ES-I3 (cell line): ENCODE results near the gene PGAM1.

Experiments
- H3K36me3 ChIP-seq: 2 replicates; pipeline ENCODE4 v1.6.1; 2013; ENCODE audit warnings: mild to moderate bottlenecking, low read length, control low read depth, moderate library complexity; ENCODE audit not compliant: insufficient read depth
- H3K4me1 ChIP-seq: 2 replicates; pipeline ENCODE4 v1.6.1; 2013; ENCODE audit warnings: mild to moderate bottlenecking, control low read depth, low read length; ENCODE audit not compliant: insufficient read depth
- H3K9ac ChIP-seq: 2 replicates; pipeline ENCODE4 v1.6.1; 2013; ENCODE audit warnings: low read depth, mild to moderate bottlenecking, low read length, moderate library complexity
- H3K9me3 ChIP-seq: 2 replicates; pipeline ENCODE4 v1.6.1; 2013; ENCODE audit warnings: mild to moderate bottlenecking, low read length, moderate library complexity; ENCODE audit not compliant: control insufficient read depth, insufficient read depth

The PGAM1 gene

DNA sequence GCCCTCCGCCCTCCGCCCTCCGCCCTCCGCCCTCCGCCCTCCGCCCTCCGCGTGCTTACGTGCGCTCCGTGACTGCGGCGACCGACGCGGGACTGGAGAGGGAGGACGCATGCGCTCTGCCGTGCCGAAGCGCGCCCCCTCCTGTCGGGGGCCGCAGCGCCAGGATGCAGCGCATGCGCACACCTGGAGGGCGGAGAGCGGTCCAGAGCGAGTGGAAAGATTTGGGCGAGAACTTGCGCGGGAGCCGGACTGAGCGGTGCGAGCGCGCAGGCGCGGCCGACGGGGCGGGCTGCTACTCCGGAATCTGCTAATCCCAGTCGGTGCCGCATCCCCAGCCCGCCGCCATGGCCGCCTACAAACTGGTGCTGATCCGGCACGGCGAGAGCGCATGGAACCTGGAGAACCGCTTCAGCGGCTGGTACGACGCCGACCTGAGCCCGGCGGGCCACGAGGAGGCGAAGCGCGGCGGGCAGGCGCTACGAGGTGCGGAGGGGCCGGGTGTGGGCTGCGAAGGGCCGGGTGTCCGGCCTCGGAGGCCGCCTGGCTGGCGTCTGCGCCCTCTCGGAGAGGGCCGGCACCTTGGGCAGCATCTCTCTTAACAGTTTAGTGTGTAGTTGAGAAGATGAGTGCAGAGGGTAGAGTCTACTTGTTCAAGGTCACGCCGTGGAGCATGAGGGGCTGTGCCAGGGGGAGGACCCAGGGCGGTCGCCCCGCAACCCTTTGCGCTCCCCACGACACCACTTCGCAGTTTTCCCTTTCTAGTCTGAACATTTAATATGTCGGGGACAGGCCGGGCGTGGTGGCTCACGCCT lies at the start of gene PGAM1:
PGAM1 (plus strand) TSS at position 228 of the 812 bp plus-strand sequence; CDS start at position 345, 117 bp downstream.
- Histone ChIP-seq H3K4me1 (peaks cover 4% of the 10 kb centered on the region; the same call in 1 of the 2 replicates), H3K9me3 (no peaks in the 10 kb centered on the region), H3K36me3 (peaks cover 14% of the 10 kb centered on the region), H3K9ac (peak within 1 kb of the TSS; percentile 100)

DNA sequence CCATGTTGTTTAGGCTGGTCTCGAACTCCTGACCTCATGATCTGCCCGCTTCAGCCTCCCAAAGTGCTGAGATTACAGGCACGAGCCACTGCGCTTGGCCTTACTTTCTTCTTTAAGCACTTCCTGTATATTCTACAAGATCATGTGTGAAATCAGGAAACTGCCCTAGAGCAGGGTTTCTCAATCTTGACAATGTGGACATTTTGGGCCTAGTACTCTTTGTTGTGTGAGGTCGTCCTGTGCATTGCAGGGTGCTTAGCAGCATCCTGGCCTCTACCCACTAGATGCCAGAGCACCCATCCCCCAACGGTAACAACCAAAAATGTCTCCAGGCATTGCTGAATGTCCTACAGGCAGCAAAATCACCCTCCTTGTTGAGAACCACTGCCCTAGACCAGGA lies 49.6 kb upstream of the PGAM1 start:
- Histone ChIP-seq H3K9me3 (no peaks in the 10 kb centered on the region), H3K36me3 (peaks cover 18% of the 10 kb centered on the region), H3K9ac (no peak overlapping the region), H3K4me1 (no peaks in the 10 kb centered on the region)

DNA sequence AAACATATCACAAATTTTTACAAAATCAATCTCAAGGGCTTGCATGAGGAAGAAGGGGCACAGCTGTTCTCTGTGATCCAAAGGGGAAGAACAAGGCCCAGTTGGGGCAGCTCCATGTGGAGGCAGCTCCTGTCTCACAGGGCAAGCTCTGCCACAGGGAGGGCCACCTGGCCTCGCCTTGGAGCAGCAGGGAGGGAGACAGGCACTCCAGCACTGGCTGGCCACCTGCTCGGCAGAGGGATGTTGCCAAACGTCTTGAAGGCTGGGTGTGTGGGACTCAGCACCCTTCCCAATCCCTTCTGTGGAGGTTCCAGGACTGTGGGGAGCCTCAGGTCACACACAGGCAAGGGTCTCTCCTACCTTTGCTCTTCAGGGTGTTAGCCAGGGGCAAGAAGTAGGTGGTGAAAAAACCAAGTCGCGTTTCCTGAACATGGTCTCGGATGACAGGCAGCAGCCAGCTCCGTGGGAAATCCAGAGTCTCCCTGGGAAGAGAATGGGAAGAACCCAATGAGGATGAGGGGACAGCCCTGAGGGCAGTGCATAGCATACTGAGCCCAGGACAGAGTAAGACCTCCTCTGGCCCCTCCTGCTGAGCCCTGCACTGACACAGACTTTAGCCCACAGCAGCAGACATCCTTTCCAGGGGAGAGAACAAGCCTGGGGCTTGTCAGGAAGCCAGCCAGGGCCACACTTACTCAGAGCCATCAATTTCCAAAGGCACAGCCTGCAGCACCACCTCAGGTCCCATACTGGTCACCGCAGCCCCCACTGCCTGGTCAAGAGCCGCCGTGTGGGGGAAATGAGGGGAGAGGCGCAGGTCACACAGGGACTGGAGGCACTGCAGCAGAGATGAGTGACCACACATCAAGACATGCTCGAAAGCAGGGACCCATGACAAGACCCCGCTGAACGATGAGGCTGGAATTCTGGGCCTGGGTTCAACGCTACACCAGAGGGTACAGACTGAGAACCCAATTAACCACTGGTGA lies 46.8 kb upstream of the PGAM1 start:
- Histone ChIP-seq H3K9me3 (no peaks in the 10 kb centered on the region), H3K36me3 (peaks cover 8% of the 10 kb centered on the region), H3K9ac (no peak overlapping the region)

DNA sequence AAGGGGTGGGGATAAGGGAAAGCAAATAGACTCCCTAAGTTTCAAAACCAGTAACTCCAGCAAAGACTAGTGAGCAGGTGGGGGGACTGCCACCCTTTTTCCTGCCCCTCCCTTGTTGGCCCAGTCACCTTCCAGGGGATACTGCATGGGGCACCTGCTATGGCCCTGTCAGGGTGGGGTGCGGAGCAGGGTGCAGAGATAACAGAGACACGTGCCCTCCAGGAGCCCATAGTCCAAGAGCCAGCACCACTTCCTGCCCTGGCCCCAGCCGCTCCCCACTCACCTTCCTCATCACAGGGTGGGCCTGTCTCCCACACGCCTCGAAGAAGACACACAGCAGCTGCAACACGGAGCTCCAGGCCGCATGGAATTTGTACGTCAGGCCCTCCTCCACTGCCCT lies 45.5 kb upstream of the PGAM1 start:
- H3K9ac ChIP-seq, result no peak overlapping the region

More for the DNA sequence above, 46.8 kb upstream of the PGAM1 start:
- H3K4me1 ChIP-seq, result no peaks in the 10 kb centered on the region

DNA sequence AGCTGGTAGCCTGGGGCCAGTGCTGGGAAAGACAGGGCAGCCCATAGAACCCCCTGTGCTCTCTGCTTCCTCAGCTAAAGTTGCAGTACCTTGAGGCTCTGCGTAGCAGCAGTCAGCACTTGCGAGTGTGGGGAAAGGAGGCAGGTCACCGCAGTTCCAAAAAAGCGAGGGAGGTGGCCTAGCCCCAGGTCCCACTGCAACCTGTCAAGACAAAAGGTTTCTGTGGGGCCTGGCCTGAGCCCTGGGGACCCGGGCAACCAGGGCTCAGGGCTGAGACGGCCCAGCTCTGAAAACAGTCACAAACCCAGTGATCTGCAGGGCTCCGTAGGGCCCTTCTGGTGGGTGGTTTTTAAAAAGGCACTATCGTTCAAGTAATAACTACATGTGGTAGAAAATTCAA lies 44.4 kb upstream of the PGAM1 start:
- Histone ChIP-seq H3K36me3 (peaks cover 16% of the 10 kb centered on the region), H3K9me3 (no peaks in the 10 kb centered on the region), H3K9ac (no peak overlapping the region), H3K4me1 (no peaks in the 10 kb centered on the region)

More for the DNA sequence above, 45.5 kb upstream of the PGAM1 start:
- Histone ChIP-seq H3K36me3 (peaks cover 11% of the 10 kb centered on the region), H3K9me3 (no peaks in the 10 kb centered on the region), H3K4me1 (no peaks in the 10 kb centered on the region)

DNA sequence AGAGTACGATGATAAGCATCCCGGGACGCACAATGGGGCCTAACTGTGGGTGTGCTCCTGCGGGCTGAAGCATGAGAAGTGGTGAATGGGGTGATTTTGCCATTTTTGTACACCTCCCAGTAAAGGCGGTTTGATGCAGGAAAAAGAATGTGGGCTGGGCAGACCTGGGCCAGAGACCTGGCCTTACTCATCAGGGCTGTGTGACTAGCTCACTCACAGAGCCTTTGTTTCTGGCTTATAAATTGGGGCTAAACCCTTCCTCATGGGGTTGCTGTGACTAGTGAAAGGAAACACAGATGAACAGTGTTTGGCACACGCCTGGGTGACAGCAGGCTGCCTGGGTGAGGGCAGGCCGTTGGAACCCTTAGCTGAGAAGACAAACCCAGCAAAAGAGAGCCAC lies 42.8 kb upstream of the PGAM1 start:
- Histone ChIP-seq H3K36me3 (peaks cover 11% of the 10 kb centered on the region), H3K4me1 (no peaks in the 10 kb centered on the region), H3K9me3 (no peaks in the 10 kb centered on the region), H3K9ac (no peak overlapping the region)

DNA sequence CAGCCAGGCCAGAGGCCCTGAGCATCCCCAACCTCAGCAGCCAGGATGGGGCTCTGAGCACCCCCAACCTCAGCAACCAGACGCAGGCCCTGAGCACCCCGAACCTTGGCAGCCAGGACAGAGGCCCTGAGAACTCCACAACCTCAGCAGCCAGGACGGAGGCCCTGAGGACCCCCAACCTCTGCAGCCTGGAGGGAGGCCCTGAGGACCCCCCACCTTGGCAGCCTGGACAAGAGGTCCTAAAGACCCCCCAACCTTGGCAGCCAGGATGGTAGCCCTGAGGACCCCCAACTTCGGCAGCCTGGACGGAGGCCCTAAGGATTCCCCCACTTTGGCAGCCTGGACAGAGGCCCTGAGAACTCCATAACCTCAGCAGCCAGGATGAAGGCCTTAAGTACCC lies 41.8 kb upstream of the PGAM1 start:
- no peaks in the 10 kb centered on the region for H3K4me1 ChIP-seq
- no peaks in the 10 kb centered on the region for H3K9me3 ChIP-seq
- peaks cover 10% of the 10 kb centered on the region for H3K36me3 ChIP-seq
- no peak overlapping the region for H3K9ac ChIP-seq

DNA sequence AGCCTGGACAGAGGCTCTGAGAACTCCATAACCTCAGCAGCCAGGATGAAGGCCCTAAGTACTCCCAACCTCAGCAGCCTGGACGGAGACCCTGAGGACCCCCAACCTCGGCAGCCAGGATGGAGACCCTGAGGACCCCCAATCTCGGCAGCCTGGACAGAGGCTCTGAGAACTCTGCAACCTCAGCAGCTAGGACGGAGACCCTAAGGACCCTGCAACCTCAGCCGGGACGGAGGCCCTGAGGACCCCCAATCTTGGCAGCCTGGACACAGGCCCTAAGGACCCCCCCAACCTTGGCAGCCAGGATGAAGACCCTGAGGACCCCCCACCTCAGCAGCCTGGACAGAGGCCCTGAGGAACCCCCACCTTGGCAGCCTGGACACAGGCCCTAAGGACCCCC lies 41.4 kb upstream of the PGAM1 start:
- no peaks in the 10 kb centered on the region for H3K4me1 ChIP-seq
- peaks cover 9% of the 10 kb centered on the region for H3K36me3 ChIP-seq
- no peak overlapping the region for H3K9ac ChIP-seq
- H3K9me3 ChIP-seq, result no peaks in the 10 kb centered on the region

DNA sequence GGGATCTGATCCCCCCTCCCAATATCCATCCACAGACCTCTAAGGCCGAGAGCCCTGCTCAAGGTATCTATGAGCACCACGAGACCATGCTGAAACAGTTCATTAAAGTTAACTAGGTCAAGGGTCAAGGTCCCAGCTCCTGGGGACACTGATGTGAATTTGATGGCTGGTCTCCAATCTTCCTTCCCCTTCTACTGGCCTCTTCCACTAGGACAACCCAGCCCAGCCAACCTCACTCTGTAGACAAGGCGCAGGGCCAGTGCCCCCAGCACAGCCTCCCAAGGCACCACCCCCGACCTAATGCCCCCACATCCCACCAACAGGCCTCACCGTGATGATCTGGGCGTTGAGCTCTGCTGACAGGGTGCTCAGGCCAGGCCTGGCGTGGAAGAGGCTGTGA lies 40.4 kb upstream of the PGAM1 start:
- Histone ChIP-seq H3K9ac (no peak overlapping the region), H3K4me1 (no peaks in the 10 kb centered on the region), H3K9me3 (no peaks in the 10 kb centered on the region), H3K36me3 (peaks cover 14% of the 10 kb centered on the region)

DNA sequence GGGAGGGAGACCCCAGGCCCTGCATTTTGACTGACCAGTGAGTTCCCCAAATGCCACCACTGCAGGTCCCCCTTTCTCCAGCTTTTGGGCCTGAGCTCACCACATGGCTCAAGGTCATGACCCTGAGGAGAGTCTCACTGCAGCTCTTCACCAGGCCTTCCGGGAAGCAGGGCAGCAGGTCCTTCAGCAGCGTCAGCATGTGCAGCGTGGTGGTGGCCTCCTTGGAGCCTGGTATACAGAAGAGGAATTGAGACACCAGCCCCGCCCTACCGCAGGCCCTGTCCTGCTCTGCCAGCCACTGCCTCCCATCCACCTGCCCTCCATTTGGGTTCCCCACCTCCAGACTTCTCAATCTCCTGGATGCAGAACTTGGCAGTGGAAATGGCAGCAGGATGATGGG lies 37.8 kb upstream of the PGAM1 start:
- peaks cover 24% of the 10 kb centered on the region for H3K36me3 ChIP-seq
- no peak overlapping the region for H3K9ac ChIP-seq
- no peaks in the 10 kb centered on the region for H3K4me1 ChIP-seq

DNA sequence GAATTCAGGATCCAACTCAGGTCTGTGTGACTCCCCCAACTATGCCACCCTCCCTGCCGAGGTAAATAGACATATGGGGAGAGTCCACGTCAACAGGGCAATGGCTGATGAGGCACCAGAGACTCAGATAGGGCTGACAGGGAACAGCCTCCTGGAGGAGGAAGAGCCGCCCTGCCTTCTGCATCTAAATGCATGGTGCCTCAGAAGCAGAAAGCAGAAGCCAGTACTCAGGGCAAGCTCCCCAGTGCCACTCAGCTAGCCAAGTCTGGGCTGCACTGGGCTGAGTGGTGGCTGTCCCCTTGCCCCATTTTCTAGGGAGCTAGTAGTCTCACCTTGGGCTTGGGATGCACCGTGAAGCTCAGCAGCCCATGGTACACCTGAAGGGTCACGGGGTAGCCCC lies 35.9 kb upstream of the PGAM1 start:
- Histone ChIP-seq H3K9ac (no peak overlapping the region), H3K36me3 (peaks cover 26% of the 10 kb centered on the region), H3K9me3 (no peaks in the 10 kb centered on the region), H3K4me1 (no peaks in the 10 kb centered on the region)

More for the DNA sequence above, 37.8 kb upstream of the PGAM1 start:
- H3K9me3 ChIP-seq, result no peaks in the 10 kb centered on the region

DNA sequence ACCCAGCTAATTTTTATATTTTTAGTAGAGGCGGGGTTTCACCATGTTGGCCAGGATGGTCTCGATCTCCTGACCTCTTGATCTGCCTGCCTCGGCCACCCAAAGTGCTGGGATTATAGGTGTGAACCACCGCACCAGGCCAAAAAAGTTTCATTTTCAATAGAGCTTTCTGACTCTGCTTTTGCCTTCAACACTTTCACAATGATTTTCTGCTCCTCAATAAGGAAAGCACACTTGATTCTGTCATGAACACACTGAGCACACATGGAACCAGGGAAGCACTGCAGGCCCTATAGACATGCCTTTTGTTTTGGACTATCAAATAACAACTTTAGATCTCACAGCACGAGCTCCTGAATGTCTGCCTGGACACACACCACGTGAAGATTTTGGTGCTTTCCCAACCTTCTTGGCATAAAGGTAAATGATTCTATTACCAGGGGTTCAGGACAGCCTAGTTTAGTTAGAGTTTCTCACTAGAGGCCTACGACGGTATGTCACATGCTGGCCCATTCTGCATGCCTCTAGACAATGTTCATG lies 32.9 kb upstream of the PGAM1 start:
- Histone ChIP-seq H3K36me3 (peaks cover 19% of the 10 kb centered on the region), H3K9ac (no peak overlapping the region), H3K9me3 (no peaks in the 10 kb centered on the region)

DNA sequence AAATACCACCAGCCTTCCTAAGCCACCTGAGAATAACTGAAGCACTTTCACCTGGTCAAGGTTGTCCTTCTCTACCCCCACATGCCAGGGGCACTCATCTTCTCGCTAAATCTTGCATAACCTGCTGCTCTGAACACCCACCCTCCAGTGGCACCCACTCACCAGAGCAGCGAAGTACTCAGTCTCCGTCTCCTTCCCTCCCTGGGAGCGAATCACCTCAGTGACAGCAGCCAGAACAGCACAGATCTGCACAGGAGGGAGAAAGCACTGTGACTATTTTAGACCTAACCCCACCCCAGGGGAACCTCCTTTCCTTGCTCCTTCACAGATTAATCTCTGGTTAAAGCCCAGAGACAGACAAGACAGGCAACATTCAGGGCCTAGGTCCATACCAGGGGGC lies 29.9 kb upstream of the PGAM1 start:
- no peaks in the 10 kb centered on the region for H3K9me3 ChIP-seq
- H3K4me1 ChIP-seq, result no peaks in the 10 kb centered on the region
- H3K9ac ChIP-seq, result no peak overlapping the region
- 0 out of 2 replicates have a peak, but pooled peaks cover 7% of the 10 kb centered on the region for H3K36me3 ChIP-seq

More for the DNA sequence above, 32.9 kb upstream of the PGAM1 start:
- no peaks in the 10 kb centered on the region for H3K4me1 ChIP-seq

DNA sequence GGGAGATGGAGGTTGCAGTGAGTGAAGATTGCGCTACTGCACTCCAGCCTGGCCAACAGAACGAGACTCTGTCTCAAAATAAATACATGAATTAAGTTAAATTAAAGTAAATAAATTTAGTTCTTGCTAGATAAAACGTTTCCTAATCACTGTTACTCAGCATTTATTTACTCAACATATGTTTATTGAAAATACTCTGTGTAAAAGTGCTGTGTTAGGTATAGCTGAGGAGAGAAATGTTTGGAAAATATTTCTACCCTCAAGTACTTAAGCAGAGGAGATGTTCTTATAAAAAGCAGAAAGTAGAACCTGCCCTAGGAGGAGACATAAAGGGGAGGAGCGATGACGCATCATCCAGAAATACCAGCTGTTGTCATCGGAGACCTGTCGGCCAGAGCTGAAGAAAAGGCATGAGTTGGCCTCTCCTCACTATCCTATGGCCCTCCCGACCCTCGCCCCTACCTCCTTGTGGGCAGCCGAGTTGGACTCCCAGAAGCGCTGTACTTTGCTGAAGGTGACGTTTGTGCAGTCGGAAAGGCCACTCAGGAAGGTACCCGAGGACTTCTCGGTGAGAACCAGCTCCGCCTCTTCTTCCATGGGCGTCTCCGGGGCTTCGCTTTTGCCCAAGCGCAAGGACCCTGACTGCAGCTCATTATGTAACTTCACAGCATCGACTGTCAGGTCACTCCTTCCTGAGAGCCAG lies 26.0 kb upstream of the PGAM1 start:
- no peaks in the 10 kb centered on the region for H3K36me3 ChIP-seq
- H3K4me1 ChIP-seq, result no peaks in the 10 kb centered on the region
- H3K9me3 ChIP-seq, result no peaks in the 10 kb centered on the region
- H3K9ac ChIP-seq, result peak overlapping the region; percentile 73; the same call in 1 of the 2 replicates
